SK-N-MC (cell line): ENCODE data around the gene NTNG1.

Experiments
- EZH2 ChIP-seq: fragments of 200-600 bp; sonication (generic); IDR thresholded peaks from one replicate; pipeline ENCODE4 v1.6.1; 2017; ENCODE audit warnings: antibody characterized with exemption
- FOXP2 ChIP-seq: optimal IDR thresholded peaks from 2 replicates; pipeline ENCODE3; 2011; ENCODE audit warnings: mild to moderate bottlenecking, moderate library complexity; ENCODE audit not compliant: insufficient read depth; ENCODE audit errors: extremely low read length, control extremely low read depth
- POLR2AphosphoS5 ChIP-seq: IDR thresholded peaks from 2 replicates; pipeline ENCODE4 v1.6.1; 2012; ENCODE audit warnings: mild to moderate bottlenecking, low read depth, low read length, borderline replicate concordance

- TF ChIP-seq POLR2AphosphoS5 (no peak), EZH2 (no peak), FOXP2 (no peak)
These were observed 391.5 kb downstream of the NTNG1 start for GRCh38 chr1:107532318-107532717.
